ENCODE data around the gene XRCC5. TPM values are rescaled to one million over a fixed set of nuclear protein-coding genes. Genes with fewer than 3 reads are reported as not detected.

The XRCC5 gene
- total RNA-seq, 1 experiment from 2014 or later = 451 TPM

- no peak for DNase-seq (ENCODE audit: low read depth)
Measured at GRCh38 chr2:216084547-216084946, 24.6 kb upstream of the XRCC5 start.

- DNase-seq (ENCODE audit: low read depth) = no peak
Measured at GRCh38 chr2:216086207-216086893, 22.8 kb upstream of the XRCC5 start.

- peak; percentile 37 for DNase-seq (ENCODE audit: low read depth)
Measured at GRCh38 chr2:216090369-216090786, 18.8 kb upstream of the XRCC5 start.

GRCh38 chr2:216092646-216093045 is 16.5 kb upstream of the XRCC5 start:
- no peak for DNase-seq (ENCODE audit: low read depth)

- no peak for DNase-seq (ENCODE audit: low read depth)
Measured at GRCh38 chr2:216094701-216095100, 14.4 kb upstream of the XRCC5 start.

GRCh38 chr2:216098421-216099334 is 10.5 kb upstream of the XRCC5 start:
- no peak for DNase-seq (ENCODE audit: low read depth)

GRCh38 chr2:216101109-216101508 is 8.0 kb upstream of the XRCC5 start:
- no peak for DNase-seq (ENCODE audit: low read depth)

GRCh38 chr2:216103213-216103612 is 5.9 kb upstream of the XRCC5 start:
- DNase-seq (ENCODE audit: low read depth) = no peak

- no peak for DNase-seq (ENCODE audit: low read depth)
Measured at GRCh38 chr2:216104691-216105090, 4.5 kb upstream of the XRCC5 start.

- no peak for DNase-seq (ENCODE audit: low read depth)
Measured at GRCh38 chr2:216107320-216107719, 1.8 kb upstream of the XRCC5 start.

- peak; percentile 67 for DNase-seq (ENCODE audit: low read depth)
Measured at GRCh38 chr2:216107760-216108159, 1.4 kb upstream of the XRCC5 start.

GRCh38 chr2:216108310-216108966 is 710 bp upstream of the XRCC5 start:
- DNase-seq (ENCODE audit: low read depth) = peak; percentile 70

GRCh38 chr2:216109962-216110614 is 940 bp downstream of the XRCC5 start:
- DNase-seq (ENCODE audit: low read depth) = peak; percentile 59

GRCh38 chr2:216110620-216111019 is 1.5 kb downstream of the XRCC5 start:
- no peak for DNase-seq (ENCODE audit: low read depth)

- DNase-seq (ENCODE audit: low read depth) = no peak
Measured at GRCh38 chr2:216111122-216111521, 2.0 kb downstream of the XRCC5 start.

- DNase-seq (ENCODE audit: low read depth) = no peak
Measured at GRCh38 chr2:216112926-216113325, 3.8 kb downstream of the XRCC5 start.

GRCh38 chr2:216113572-216113971 is 4.4 kb downstream of the XRCC5 start:
- no peak for DNase-seq (ENCODE audit: low read depth)

- DNase-seq (ENCODE audit: low read depth) = no peak
Measured at GRCh38 chr2:216114382-216114713, 5.2 kb downstream of the XRCC5 start.

- DNase-seq (ENCODE audit: low read depth) = peak; percentile 98
Measured at GRCh38 chr2:216114714-216115531, 5.8 kb downstream of the XRCC5 start.

GRCh38 chr2:216116418-216116817 is 7.3 kb downstream of the XRCC5 start:
- peak; percentile 54 for DNase-seq (ENCODE audit: low read depth)

Data from RPMI7951 (cell line).